BLaER1 (cell line): ENCODE measurements around the gene DDRGK1.
"Not testable (repeated sequence)": the region's sequence is repeated elsewhere in the genome, so short reads cannot be mapped to it uniquely, and the experiment has no call there.

Experiments used
- H3K27ac ChIP-seq: shearing (Covaris generic); formaldehyde crosslinking; 2 replicates; pipeline ENCODE4 v1.8.1; 2022
- H3K27me3 ChIP-seq: shearing (Covaris generic); formaldehyde crosslinking; 2 replicates; pipeline ENCODE4 v1.8.1; 2022
- H3K36me3 ChIP-seq: shearing (Covaris generic); formaldehyde crosslinking; 2 replicates; pipeline ENCODE4 v1.8.1; 2022
- H3K4me1 ChIP-seq: shearing (Covaris generic); formaldehyde crosslinking; 2 replicates; pipeline ENCODE4 v1.8.1; 2022
- H3K4me2 ChIP-seq: shearing (Covaris generic); formaldehyde crosslinking; 2 replicates; pipeline ENCODE4 v1.8.1; 2022
- H3K4me3 ChIP-seq: shearing (Covaris generic); formaldehyde crosslinking; 2 replicates; pipeline ENCODE4 v1.8.1; 2022
- H3K9ac ChIP-seq: shearing (Covaris generic); formaldehyde crosslinking; 2 replicates; pipeline ENCODE4 v1.8.1; 2022
- H3K9me3 ChIP-seq: shearing (Covaris generic); formaldehyde crosslinking; 2 replicates; pipeline ENCODE4 v1.8.1; 2022
- H4K20me1 ChIP-seq: shearing (Covaris generic); formaldehyde crosslinking; 2 replicates; pipeline ENCODE4 v1.8.1; 2022
- Cebpa-rat ChIP-seq: shearing (Covaris generic); IDR thresholded peaks from 2 replicates; pipeline ENCODE4 v1.8.1; 2022

DDRGK1 gene

DNA sequence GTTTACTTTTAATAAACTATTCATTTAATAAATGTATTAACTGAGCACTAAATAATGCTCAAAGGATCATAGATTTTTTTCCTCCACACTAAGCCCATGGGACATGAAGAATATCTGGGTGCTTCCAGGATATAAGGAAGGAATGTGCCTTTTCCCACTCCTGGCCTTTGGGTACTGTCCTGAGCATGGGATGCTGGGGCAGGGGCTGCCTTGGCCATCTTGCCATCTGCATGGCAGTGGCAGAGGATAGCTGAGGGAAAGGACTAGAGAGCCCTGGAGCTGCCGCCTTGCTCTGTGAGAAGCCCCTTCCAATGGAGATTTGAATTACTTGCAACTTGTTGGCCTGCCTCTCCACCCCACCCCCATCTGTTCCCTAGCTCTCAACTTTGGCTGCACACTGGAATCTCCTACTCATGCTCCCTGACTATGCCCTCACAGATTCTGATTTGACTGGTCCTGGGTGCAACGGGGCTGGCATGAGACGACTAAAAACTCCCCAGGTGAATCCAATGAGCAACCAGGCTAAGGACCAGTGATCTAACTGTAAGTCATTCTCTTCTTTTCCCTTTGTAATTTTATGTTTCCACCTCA lies 15.6 kb downstream of the DDRGK1 start:
- H3K27ac ChIP-seq = no peak overlapping the region
- H4K20me1 ChIP-seq = peaks cover 13% of the 10 kb centered on the region; the same call in 1 of the 2 replicates
- H3K36me3 ChIP-seq = peaks cover 66% of the 10 kb centered on the region
- no peaks in the 10 kb centered on the region for H3K4me1 ChIP-seq
- no peaks in the 10 kb centered on the region for H3K27me3 ChIP-seq
- H3K4me2 ChIP-seq = no peak overlapping the region
- TF ChIP-seq Cebpa-rat = no peak
- H3K9me3 ChIP-seq = no peaks in the 10 kb centered on the region
- no peak overlapping the region for H3K4me3 ChIP-seq
- H3K9ac ChIP-seq = no peak overlapping the region

DNA sequence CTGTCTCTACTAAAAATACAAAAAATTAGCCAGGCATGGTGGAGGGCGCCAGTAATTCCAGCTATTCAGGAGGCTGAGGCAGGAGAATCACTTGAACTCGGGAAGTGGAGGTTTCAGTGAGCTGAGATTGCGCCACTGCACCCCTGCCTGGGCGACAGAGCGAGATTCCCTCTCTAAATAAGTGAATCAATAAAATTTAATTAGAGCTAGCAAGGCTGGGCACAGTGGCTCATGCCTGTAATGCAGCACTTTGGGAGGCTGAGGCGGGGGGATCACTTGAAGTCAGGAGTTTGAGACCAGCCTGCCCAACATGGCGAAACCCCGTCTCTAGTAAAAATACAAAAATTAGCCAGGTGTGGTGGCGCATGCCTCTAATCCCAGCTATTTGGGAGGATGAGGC lies 16.6 kb downstream of the DDRGK1 start:
- H3K9me3 ChIP-seq, H3K9ac ChIP-seq, H3K4me3 ChIP-seq, H3K4me1 ChIP-seq, H3K27me3 ChIP-seq, H3K27ac ChIP-seq, H3K4me2 ChIP-seq: not testable (repeated sequence)
- Histone ChIP-seq H3K36me3 (peaks cover 55% of the 10 kb centered on the region), H4K20me1 (peaks cover 13% of the 10 kb centered on the region; the same call in 1 of the 2 replicates)

DNA sequence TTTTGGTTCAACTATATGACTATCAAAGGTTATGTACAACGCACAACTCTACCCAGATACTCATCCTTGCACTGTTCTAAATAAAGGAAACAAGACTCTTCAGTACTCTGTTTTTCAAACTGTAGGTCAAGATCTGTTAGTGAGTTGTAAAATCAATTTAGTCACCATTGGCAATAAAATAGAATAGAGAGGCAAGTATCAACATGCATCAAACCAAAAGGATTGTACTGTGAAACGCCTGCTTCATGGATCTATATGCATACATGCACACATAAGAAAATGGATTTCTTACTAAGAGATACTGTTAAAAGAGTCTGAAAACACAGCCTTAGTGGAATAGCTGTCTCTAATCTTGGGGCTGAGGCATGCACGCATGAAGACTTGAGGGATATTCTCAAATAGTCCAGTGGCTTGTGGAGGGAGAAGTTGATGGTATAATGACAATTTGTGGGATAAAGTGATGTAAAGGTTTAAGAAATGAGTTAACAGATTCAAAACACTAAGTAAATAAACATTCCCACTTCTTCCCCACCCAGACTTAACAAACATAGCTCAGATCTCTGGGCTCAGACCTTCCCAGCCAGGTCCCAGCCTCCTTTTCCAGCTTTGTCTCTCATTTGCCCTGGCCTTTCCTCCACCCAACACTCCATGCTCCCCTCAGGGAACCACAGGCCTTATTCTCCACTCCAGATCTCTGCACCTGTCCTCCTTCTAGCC lies 20.4 kb downstream of the DDRGK1 start:
- H3K9me3 ChIP-seq = no peaks in the 10 kb centered on the region
- H3K27ac ChIP-seq = no peak overlapping the region
- no peak for TF ChIP-seq Cebpa-rat
- 0 out of 2 replicates have a peak, but pooled peaks cover 2% of the 10 kb centered on the region for H4K20me1 ChIP-seq
- peaks cover 18% of the 10 kb centered on the region for H3K36me3 ChIP-seq
- no peaks in the 10 kb centered on the region for H3K4me1 ChIP-seq
- H3K4me2 ChIP-seq = no peak overlapping the region
- no peak overlapping the region for H3K9ac ChIP-seq
- no peaks in the 10 kb centered on the region for H3K27me3 ChIP-seq
- H3K4me3 ChIP-seq = no peak overlapping the region

DNA sequence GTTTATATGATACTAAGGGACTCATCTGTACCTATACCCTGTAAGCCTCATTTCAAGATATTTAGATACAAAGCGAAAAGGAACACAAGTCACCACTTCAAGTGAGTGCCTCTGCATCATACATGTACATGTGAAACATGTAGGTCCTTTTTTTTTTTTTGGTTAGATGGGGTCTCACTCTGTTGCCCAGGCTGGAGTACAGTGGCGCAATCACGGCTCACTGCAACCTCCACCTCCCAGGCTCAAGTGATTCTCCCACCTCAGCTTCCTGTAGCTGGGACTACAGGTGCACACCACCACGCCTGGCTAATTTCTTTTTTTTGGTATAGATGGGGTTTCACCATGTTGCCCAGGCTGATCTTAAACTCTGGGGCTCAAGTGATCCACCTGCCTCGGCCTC lies 22.1 kb downstream of the DDRGK1 start:
- H4K20me1 ChIP-seq, H3K27ac ChIP-seq, H3K27me3 ChIP-seq, H3K4me2 ChIP-seq, H3K9ac ChIP-seq, H3K4me1 ChIP-seq, H3K4me3 ChIP-seq, H3K36me3 ChIP-seq, H3K9me3 ChIP-seq: not testable (repeated sequence)

DNA sequence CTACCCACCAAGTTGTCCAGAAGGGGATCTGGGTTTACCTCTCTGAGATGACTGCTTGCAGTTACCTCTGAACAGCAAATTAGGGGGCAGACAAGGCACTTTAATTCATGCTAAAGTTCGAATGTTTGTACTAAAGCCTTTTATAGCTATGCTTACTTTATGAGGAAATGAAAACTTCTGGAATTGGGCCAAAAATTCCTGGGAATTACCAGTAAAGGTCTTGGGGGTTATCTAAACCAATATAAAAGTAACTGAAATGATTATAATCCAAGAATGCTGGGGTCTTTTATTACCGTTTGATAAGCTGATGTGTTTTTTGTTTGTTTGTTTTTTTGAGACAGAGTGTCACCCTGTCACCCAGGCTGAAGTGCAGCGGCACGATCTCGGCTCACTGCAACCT lies 23.2 kb downstream of the DDRGK1 start:
- peaks cover 3% of the 10 kb centered on the region for H3K27me3 ChIP-seq
- H3K4me2 ChIP-seq = no peak overlapping the region
- no peak for TF ChIP-seq Cebpa-rat
- no peak overlapping the region for H3K9ac ChIP-seq
- no peak overlapping the region for H3K27ac ChIP-seq
- 0 out of 2 replicates have a peak, but pooled peaks cover 9% of the 10 kb centered on the region for H4K20me1 ChIP-seq
- no peaks in the 10 kb centered on the region for H3K9me3 ChIP-seq
- no peaks in the 10 kb centered on the region for H3K4me1 ChIP-seq
- 0 out of 2 replicates have a peak, but pooled peaks cover 3% of the 10 kb centered on the region for H3K36me3 ChIP-seq
- no peak overlapping the region for H3K4me3 ChIP-seq

DNA sequence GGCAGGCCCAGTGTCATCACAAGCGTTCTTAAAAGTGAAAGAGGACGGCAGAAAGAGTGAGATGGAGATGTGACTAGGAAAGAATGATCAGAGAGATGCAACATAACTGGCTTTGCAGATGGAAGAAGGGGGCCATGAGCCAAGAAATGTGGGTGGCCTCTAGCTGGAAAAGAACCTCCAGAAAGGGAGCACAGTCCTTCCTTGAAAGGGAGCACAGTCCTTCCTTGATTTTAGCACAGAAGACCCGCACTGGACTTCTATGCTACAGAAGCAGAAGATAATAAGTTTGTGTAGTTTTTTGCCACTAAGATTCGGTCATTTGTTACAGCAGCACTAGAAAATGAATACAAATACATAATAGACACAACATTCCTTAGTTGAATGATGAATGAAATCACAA lies 24.2 kb downstream of the DDRGK1 start:
- Histone ChIP-seq H3K36me3 (0 out of 2 replicates have a peak, but pooled peaks cover 1% of the 10 kb centered on the region), H3K4me1 (no peaks in the 10 kb centered on the region), H3K4me3 (no peak overlapping the region), H3K9me3 (no peaks in the 10 kb centered on the region), H3K27ac (no peak overlapping the region), H3K27me3 (peaks cover 13% of the 10 kb centered on the region), H3K4me2 (no peak overlapping the region), H4K20me1 (peaks cover 19% of the 10 kb centered on the region), H3K9ac (no peak overlapping the region)
- TF ChIP-seq Cebpa-rat = no peak

DNA sequence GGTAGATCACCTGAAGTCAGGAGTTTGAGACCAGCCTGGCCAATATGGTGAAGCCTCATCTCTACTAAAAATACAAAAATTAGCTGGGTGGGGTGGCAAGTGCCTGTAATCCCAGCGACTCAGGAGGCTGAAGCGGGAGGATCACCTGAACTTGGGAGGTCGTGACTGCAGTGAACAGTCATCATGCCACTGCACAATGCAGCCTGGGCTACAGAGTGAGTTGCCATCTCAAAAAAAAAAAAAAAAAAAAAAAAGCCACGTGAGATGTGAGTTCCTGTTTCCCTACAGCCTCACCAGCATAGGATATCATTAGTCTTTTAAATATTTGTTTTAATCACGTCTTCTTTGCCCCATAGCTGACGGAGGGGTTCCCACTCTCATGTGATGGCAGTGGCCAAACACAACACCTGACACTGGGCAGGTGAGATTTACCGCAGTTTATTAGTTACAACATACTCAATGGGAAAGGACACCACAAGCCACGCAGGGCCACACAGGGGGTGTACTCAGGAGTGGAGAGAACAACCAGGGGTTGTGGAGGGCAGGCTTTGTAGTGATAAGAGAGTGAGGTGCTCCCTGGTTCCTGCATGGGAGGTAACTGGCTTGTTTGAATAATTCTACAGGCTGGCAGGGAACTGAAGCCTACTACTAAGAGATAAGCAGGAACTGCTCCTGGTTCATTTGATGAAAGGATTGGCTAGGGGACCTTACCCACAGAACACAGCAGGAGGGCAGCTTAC lies 26.6 kb downstream of the DDRGK1 start:
- H3K27me3 ChIP-seq = peaks cover 32% of the 10 kb centered on the region
- H3K9me3 ChIP-seq = no peaks in the 10 kb centered on the region
- peaks cover 8% of the 10 kb centered on the region; the same call in 1 of the 2 replicates for H3K4me1 ChIP-seq
- no peak for TF ChIP-seq Cebpa-rat
- no peak overlapping the region for H3K27ac ChIP-seq
- peaks cover 37% of the 10 kb centered on the region for H4K20me1 ChIP-seq
- no peak overlapping the region for H3K4me3 ChIP-seq
- H3K4me2 ChIP-seq = no peak overlapping the region
- H3K36me3 ChIP-seq = no peaks in the 10 kb centered on the region
- no peak overlapping the region for H3K9ac ChIP-seq

DNA sequence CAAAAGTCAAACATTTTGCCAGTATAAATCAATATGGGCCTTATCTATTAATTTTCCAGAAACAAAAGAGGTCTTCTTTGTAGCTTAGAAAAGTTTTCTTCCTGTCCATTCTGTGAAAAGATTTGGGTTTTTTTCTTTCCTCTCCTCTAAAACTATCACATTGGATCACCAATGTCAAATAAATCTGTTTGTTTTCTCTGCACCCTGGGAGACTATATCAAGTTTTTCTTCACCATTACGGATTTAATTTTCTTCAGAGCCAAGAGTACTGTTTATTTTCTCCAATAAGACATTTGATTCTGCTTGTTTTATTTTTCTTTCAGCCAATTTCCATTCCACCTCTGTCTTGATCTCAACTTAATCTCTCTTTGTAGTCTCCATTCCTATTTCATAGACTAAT lies 29.2 kb downstream of the DDRGK1 start:
- peaks cover 14% of the 10 kb centered on the region for H3K4me1 ChIP-seq
- no peak overlapping the region for H3K27ac ChIP-seq
- no peak overlapping the region for H3K4me3 ChIP-seq
- H4K20me1 ChIP-seq = peaks cover 55% of the 10 kb centered on the region
- H3K9ac ChIP-seq = no peak overlapping the region
- H3K27me3 ChIP-seq = peaks cover 49% of the 10 kb centered on the region
- no peaks in the 10 kb centered on the region for H3K9me3 ChIP-seq
- no peaks in the 10 kb centered on the region for H3K36me3 ChIP-seq
- no peak for TF ChIP-seq Cebpa-rat
- no peak overlapping the region for H3K4me2 ChIP-seq

DNA sequence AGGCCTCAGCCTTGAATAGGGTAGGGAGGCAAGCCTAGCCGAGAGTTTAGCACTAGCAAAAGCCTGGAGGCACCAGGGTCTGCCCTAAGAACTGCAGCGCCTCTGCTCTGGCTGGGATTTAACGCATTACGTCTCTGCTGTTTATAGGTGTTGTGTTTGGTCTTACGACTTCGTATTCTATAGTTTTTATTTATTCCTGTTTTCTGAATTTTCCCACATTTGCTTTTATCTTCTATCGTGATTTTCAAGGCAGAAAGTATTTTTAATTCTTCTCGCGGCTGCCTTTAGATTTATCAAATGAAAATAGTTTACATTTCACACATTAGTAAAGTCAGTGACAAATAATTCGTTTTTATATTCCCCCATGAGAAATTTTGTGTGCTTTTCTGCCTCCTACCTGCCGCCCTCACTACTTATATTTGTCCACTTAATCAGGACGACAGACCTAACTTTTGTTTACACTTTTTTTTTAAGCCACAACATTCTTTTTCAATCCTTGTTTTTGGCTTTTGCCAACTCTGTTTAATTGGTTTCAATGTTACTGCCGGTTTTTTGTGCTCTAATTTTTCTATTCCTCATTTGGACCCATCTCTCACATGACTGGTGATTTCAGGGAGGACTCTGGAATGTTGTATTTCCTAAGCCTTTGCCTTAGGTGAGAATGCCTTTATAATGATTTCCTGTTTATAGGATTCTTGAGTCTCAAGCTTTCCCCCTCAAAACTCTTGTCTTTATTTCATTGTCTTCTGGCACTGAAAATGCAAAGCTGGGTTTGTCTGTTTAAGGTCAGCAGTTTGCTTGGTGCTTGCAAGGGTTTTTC lies 29.8 kb downstream of the DDRGK1 start:
- Histone ChIP-seq H3K27me3 (peaks cover 52% of the 10 kb centered on the region), H3K4me1 (peaks cover 14% of the 10 kb centered on the region), H3K36me3 (no peaks in the 10 kb centered on the region), H3K9me3 (no peaks in the 10 kb centered on the region), H4K20me1 (peaks cover 55% of the 10 kb centered on the region), H3K27ac (no peak overlapping the region), H3K9ac (no peak overlapping the region), H3K4me3 (peak overlapping the region; percentile 82), H3K4me2 (peak overlapping the region; percentile 98)
- no peak for TF ChIP-seq Cebpa-rat
